ENCODE measurements around the gene DAZAP2.
A peak's percentile ranks its signal among the peaks of the same experiment; 100 is the strongest.

Gene DAZAP2

DNA sequence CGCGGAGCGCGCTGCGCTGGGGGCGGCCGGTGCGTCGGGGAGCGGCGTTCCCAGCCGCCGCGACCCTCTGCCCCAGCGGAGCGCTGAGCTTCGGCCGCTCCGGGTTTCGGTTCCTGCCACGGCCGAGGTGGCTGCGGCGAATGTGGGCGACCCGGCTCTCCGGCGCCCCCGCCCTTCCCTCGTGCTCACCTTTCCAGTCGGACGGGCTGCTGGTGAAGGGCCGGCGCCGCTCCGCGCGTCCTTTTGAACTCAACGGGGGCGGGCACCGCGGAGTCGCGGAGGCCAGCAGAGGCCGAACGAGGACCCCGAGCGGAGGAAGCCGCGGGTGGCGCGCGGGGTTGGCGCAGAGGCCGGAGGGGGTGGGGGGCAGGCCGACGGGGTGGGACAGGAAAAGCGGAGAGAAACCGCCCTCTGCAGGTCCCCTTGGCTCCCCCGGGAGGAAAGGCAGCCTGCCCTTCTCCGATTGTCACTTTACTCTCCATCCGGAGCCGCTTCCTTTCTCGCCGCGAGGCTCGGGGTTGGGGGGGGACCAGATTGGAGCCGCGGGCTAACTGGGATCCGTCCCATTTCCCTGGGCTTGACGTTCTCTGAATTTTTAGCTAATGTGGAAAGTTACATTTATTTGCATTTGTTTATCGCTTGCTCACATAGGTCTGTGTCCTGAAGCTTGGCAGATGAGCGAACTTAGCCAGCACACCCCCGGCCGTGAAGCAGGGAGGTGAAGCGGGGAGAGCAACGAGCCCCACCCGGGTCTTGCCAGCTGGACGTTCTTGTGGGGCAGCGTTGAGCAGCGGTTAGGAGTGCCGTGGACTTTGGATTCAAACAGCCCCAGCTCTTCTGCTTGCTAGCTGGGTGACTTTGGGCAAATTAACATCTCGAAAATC lies 31.7 kb downstream of the DAZAP2 start, which contains the start of gene SMAGP:
SMAGP (minus strand) TSS at position 349 of the 884 bp plus-strand sequence. CDS start 1,137 bp downstream, outside the sequence.
- Histone ChIP-seq H3K27ac (ENCODE audit: extremely low read depth, low read depth, low read length) (peak within 1 kb of the TSS; percentile 50; the same call in 1 of the 2 replicates), H3K4me3 (ENCODE audit: low read depth, low read length) (peak within 1 kb of the TSS; percentile 68), H3K4me1 (ENCODE audit: control insufficient read depth, insufficient read depth, low read length) (no peaks in the 10 kb centered on the region), H3K36me3 (ENCODE audit: control insufficient read depth in 2 of 2, insufficient read depth in 1 of 2, low read length in 2 of 2) (no peaks in the 10 kb centered on the region), H3K9me3 (ENCODE audit: control insufficient read depth, insufficient read depth, low read depth, low read length) (no peaks in the 10 kb centered on the region)
- ChIA-PET CTCF (interaction anchor here (0.6 to 1.5 kb wide), 8 partner anchors 9 to 409 kb away, joined by 3 to 10 read pairs (median 4); no protein-coding TSS in a partner anchor), POLR2A (interaction anchor here (0.6 to 0.8 kb wide), 2 partner anchors 12 to 187 kb away, joined by 3 to 6 read pairs; partner anchors contain the start of gene CSRNP2)
- 0 out of 2 replicates have a peak, but pooled peaks have one; percentile 9 for TF ChIP-seq ZNF600 (tag by site-specific recombination; IDR thresholded peaks at IDR 0.05)
- peak; percentile 87 for TF ChIP-seq ZFHX2 (tag by site-specific recombination; conservative IDR thresholded peaks at IDR 0.05)
- peak; percentile 85; the same call in 1 of the 2 replicates for TF ChIP-seq ZNF561 (tag by site-specific recombination; IDR thresholded peaks at IDR 0.05; ENCODE audit: borderline replicate concordance)
- peak; percentile 87 for TF ChIP-seq EGR2 (tag by site-specific recombination; IDR thresholded peaks at IDR 0.05; ENCODE audit: low read depth)
- TF ChIP-seq ZNF174 (tag by site-specific recombination; IDR thresholded peaks at IDR 0.05), result no peak
- peak; percentile 71 for TF ChIP-seq PRDM1 (tag by site-specific recombination; IDR thresholded peaks at IDR 0.05)
- TF ChIP-seq, protein P1, sequence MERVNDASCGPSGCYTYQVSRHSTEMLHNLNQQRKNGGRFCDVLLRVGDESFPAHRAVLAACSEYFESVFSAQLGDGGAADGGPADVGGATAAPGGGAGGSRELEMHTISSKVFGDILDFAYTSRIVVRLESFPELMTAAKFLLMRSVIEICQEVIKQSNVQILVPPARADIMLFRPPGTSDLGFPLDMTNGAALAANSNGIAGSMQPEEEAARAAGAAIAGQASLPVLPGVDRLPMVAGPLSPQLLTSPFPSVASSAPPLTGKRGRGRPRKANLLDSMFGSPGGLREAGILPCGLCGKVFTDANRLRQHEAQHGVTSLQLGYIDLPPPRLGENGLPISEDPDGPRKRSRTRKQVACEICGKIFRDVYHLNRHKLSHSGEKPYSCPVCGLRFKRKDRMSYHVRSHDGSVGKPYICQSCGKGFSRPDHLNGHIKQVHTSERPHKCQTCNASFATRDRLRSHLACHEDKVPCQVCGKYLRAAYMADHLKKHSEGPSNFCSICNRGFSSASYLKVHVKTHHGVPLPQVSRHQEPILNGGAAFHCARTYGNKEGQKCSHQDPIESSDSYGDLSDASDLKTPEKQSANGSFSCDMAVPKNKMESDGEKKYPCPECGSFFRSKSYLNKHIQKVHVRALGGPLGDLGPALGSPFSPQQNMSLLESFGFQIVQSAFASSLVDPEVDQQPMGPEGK (tag by site-specific recombination; IDR thresholded peaks at IDR 0.05), result peak; percentile 75
- TF ChIP-seq KLF16 (tag by site-specific recombination; IDR thresholded peaks at IDR 0.05), result peak; percentile 52; the same call in 1 of the 2 replicates
- TF ChIP-seq ZNF2 (tag by site-specific recombination; IDR thresholded peaks at IDR 0.05), result 0 out of 2 replicates have a peak, but pooled peaks have one; percentile 38
- TF ChIP-seq KLF8 (tag by site-specific recombination; IDR thresholded peaks at IDR 0.05), result peak; percentile 68; the same call in 1 of the 2 replicates
- peak; percentile 85 for TF ChIP-seq ZIC2 (tag by site-specific recombination; IDR thresholded peaks at IDR 0.05)
- TF ChIP-seq ZNF660 (tag by site-specific recombination; IDR thresholded peaks at IDR 0.05), result no peak
- peak; percentile 27; the same call in 1 of the 2 replicates for TF ChIP-seq ZNF10 (tag by site-specific recombination; IDR thresholded peaks at IDR 0.05)
- peak; percentile 45; the same call in 1 of the 2 replicates for TF ChIP-seq TCF7L2 (IDR thresholded peaks at IDR 0.05; ENCODE audit: borderline replicate concordance, low read depth, low read length)
- no peak for TF ChIP-seq ZNF658 (tag by site-specific recombination; IDR thresholded peaks at IDR 0.05)
- TF ChIP-seq ZBTB20 (tag by site-specific recombination; IDR thresholded peaks at IDR 0.05), result 0 out of 2 replicates have a peak, but pooled peaks have one; percentile 33
- no peak for TF ChIP-seq ZNF585B (tag by site-specific recombination; IDR thresholded peaks at IDR 0.05)
- TF ChIP-seq GLIS2 (tag by site-specific recombination; IDR thresholded peaks at IDR 0.05), result peak; percentile 77
- peak; percentile 78 for TF ChIP-seq GLIS1 (tag by site-specific recombination; IDR thresholded peaks at IDR 0.05)
- TF ChIP-seq ZNF610 (tag by site-specific recombination; IDR thresholded peaks at IDR 0.05; ENCODE audit: borderline replicate concordance), result peak; percentile 60; the same call in 1 of the 2 replicates
- TF ChIP-seq, protein P2, sequence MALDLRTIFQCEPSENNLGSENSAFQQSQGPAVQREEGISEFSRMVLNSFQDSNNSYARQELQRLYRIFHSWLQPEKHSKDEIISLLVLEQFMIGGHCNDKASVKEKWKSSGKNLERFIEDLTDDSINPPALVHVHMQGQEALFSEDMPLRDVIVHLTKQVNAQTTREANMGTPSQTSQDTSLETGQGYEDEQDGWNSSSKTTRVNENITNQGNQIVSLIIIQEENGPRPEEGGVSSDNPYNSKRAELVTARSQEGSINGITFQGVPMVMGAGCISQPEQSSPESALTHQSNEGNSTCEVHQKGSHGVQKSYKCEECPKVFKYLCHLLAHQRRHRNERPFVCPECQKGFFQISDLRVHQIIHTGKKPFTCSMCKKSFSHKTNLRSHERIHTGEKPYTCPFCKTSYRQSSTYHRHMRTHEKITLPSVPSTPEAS (tag by site-specific recombination; IDR thresholded peaks at IDR 0.05), result no peak
- TF ChIP-seq, protein P3, sequence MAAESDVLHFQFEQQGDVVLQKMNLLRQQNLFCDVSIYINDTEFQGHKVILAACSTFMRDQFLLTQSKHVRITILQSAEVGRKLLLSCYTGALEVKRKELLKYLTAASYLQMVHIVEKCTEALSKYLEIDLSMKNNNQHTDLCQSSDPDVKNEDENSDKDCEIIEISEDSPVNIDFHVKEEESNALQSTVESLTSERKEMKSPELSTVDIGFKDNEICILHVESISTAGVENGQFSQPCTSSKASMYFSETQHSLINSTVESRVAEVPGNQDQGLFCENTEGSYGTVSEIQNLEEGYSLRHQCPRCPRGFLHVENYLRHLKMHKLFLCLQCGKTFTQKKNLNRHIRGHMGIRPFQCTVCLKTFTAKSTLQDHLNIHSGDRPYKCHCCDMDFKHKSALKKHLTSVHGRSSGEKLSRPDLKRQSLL (tag by site-specific recombination; IDR thresholded peaks at IDR 0.05), result no peak
- peak; percentile 9; the same call in 1 of the 2 replicates for TF ChIP-seq YY1 (tag by site-specific recombination; IDR thresholded peaks at IDR 0.05)
- TF ChIP-seq, protein P4, sequence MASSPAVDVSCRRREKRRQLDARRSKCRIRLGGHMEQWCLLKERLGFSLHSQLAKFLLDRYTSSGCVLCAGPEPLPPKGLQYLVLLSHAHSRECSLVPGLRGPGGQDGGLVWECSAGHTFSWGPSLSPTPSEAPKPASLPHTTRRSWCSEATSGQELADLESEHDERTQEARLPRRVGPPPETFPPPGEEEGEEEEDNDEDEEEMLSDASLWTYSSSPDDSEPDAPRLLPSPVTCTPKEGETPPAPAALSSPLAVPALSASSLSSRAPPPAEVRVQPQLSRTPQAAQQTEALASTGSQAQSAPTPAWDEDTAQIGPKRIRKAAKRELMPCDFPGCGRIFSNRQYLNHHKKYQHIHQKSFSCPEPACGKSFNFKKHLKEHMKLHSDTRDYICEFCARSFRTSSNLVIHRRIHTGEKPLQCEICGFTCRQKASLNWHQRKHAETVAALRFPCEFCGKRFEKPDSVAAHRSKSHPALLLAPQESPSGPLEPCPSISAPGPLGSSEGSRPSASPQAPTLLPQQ (tag by site-specific recombination; IDR thresholded peaks at IDR 0.05), result 0 out of 2 replicates have a peak, but pooled peaks have one; percentile 33
- TF ChIP-seq, protein P5, sequence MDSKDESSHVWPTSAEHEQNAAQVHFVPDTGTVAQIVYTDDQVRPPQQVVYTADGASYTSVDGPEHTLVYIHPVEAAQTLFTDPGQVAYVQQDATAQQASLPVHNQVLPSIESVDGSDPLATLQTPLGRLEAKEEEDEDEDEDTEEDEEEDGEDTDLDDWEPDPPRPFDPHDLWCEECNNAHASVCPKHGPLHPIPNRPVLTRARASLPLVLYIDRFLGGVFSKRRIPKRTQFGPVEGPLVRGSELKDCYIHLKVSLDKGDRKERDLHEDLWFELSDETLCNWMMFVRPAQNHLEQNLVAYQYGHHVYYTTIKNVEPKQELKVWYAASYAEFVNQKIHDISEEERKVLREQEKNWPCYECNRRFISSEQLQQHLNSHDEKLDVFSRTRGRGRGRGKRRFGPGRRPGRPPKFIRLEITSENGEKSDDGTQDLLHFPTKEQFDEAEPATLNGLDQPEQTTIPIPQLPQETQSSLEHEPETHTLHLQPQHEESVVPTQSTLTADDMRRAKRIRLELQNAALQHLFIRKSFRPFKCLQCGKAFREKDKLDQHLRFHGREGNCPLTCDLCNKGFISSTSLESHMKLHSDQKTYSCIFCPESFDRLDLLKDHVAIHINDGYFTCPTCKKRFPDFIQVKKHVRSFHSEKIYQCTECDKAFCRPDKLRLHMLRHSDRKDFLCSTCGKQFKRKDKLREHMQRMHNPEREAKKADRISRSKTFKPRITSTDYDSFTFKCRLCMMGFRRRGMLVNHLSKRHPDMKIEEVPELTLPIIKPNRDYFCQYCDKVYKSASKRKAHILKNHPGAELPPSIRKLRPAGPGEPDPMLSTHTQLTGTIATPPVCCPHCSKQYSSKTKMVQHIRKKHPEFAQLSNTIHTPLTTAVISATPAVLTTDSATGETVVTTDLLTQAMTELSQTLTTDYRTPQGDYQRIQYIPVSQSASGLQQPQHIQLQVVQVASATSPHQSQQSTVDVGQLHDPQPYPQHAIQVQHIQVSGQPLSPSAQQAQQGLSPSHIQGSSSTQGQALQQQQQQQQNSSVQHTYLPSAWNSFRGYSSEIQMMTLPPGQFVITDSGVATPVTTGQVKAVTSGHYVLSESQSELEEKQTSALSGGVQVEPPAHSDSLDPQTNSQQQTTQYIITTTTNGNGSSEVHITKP (tag by site-specific recombination; IDR thresholded peaks at IDR 0.05), result peak; percentile 96

Measured in HEK293 (cell line).